ENCODE measurements around the gene ANXA7. TPM values are rescaled to one million over a fixed set of nuclear protein-coding genes. Genes with fewer than 3 reads are reported as not detected.
"Not testable (repeated sequence)": the region's sequence is repeated elsewhere in the genome, so short reads cannot be mapped to it uniquely, and the experiment has no call there.

The ANXA7 gene
- total RNA-seq, 1 donor from 2014 or later, result 106 TPM

DNA sequence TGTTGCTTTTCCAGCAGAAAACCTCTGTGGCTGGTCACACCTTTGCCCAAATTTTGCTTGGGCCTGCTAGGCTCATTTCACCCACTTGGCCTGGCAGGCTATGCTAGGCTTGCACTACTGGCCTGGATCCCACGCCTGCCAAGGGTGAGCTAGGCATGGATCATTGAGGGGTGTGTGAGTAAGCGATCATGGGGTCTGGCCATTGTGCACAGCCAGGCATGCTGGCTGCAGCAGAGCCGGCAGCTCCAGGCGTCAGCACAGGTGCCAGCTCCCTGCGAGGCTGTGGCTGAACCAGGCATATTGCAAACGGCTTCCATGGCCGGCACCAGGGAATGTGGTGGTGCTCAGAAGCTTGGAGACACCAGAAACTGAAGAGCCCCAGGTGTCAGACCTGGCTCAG, 74.4 kb downstream of the ANXA7 start:
- DNase-seq (ENCODE audit: low read depth, low spot score), result no peak

DNA sequence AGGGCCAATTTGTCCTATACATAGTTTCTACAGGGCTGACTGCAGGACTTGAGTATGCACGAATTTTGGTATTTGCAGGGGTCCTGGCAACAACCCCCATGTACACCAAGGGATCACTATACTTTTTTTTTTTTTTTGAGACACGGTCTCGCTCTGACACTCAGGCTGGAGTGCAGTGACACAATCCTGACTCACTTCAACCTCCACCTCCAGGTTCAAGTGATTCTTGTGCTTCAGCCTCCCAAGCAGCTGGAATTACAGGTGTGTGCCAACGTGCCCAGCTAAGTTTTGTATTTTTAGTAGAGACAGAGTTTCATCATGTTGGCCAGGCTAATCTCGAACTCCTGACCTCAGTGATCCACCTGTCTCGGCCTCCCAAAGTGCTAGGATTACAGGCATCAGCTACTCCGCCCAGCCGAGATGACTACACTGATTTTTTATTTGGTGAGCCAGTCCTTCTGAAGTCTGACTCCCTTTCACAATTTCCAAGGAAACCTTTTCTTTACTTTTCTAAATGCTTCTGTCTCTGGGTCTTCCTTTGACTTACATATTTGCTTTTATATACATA, 75.0 kb downstream of the ANXA7 start:
- DNase-seq (ENCODE audit: low read depth, low spot score), result no peak

DNA sequence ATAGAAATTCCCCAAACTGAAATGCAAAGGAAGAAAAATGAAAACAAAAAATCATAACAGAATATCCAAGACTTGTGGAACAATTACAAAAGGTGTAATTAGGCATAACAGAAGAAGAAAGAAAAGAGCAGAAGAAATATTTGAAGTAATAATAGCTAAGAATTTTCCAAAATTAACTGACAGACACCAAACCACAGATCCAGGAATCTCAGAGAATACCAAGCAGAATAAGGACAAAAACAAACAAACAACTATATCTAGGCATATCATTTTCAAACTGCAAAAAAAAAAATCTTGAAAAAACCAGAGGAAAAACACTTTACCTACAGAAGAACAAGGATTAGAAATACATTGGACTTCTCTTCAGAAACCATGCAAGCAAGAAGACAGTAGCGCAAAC, 80.7 kb downstream of the ANXA7 start:
- no peak for DNase-seq (ENCODE audit: low read depth, low spot score)

DNA sequence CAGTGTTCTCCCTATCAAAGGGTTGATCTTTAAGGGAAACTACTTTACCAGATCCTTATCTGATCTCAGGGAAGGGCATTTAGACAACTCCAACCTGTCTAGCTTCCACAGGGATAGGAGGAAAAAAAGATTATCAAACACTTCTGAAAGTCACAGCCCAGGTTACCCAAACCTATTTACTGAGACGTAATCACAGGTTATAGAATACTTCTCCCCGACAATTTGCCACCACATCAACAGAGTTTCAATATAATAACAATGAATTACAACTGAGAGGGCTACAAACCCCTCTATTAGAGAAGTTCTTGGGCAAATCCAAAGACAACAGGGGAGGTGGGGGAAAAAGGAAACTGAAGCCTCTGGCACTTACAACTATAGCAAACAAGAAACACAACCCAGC, 81.5 kb downstream of the ANXA7 start:
- DNase-seq (ENCODE audit: low read depth, low spot score), result no peak

DNA sequence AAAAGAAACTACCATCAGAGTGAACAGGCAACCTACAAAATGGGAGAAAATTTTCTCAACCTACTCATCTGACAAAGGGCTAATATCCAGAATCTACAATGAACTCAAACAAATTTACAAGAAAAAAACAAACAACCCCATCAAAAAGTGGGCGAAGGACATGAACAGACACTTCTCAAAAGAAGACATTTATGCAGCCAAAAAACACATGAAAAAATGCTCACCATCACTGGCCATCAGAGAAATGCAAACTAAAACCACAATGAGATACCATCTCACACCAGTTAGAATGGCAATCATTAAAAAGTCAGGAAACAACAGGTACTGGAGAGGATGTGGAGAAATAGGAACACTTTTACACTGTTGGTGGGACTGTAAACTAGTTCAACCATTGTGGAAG, 85.3 kb downstream of the ANXA7 start:
- DNase-seq (ENCODE audit: low read depth, low spot score), result not testable (repeated sequence)

DNA sequence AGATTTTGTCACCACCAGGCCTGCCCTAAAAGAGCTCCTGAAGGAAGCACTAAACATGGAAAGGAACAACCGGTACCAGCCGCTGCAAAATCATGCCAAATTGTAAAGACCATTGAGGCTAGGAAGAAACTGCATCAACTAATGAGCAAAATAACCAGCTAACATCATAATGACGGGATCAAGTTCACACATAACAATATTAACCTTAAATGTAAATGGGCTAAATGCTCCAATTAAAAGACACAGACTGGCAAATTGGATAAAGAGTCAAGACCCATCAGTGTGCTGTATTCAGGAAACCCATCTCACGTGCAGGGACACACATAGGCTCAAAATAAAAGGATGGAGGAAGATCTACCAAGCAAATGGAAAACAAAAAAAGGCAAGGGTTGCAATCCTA, 88.6 kb downstream of the ANXA7 start:
- DNase-seq (ENCODE audit: low read depth, low spot score), result not testable (repeated sequence)

Other genes with a start within 250 kb of the ANXA7 start
- gene ECD, start 246.1 kb downstream of the ANXA7 start, total RNA-seq, result 29.9 and 33.3 TPM in 2 replicates
- gene FAM149B1, start 245.9 kb downstream of the ANXA7 start, total RNA-seq, result 27.4 and 32.2 TPM in 2 replicates
- gene DNAJC9, start 166.8 kb downstream of the ANXA7 start, total RNA-seq, result 44.1 and 63.5 TPM in 2 replicates
- 80.8 and 95.5 TPM in 2 replicates for gene MRPS16, start 161.4 kb downstream of the ANXA7 start, total RNA-seq
- gene CFAP70, start 55.2 kb downstream of the ANXA7 start, total RNA-seq, result 0.13 and 0.28 TPM in 2 replicates
- gene MSS51, start 19.5 kb upstream of the ANXA7 start, total RNA-seq, result 0.59 and 0.78 TPM in 2 replicates
- gene PPP3CB, start 82.0 kb upstream of the ANXA7 start, total RNA-seq, result 12.7 and 12.9 TPM in 2 replicates
- 5.3 and 5.8 TPM in 2 replicates for gene USP54, start 177.3 kb upstream of the ANXA7 start, total RNA-seq
- not detected in 2 replicates for gene MYOZ1, start 227.4 kb upstream of the ANXA7 start, total RNA-seq
- not detected in 2 replicates for gene SYNPO2L, start 242.0 kb upstream of the ANXA7 start, total RNA-seq